Measurements from ENCODE around the gene C19orf67. TPM values are rescaled to one million over a fixed set of nuclear protein-coding genes. Genes with fewer than 3 reads are reported as not detected.

Gene C19orf67
- not detected for total RNA-seq

DNA sequence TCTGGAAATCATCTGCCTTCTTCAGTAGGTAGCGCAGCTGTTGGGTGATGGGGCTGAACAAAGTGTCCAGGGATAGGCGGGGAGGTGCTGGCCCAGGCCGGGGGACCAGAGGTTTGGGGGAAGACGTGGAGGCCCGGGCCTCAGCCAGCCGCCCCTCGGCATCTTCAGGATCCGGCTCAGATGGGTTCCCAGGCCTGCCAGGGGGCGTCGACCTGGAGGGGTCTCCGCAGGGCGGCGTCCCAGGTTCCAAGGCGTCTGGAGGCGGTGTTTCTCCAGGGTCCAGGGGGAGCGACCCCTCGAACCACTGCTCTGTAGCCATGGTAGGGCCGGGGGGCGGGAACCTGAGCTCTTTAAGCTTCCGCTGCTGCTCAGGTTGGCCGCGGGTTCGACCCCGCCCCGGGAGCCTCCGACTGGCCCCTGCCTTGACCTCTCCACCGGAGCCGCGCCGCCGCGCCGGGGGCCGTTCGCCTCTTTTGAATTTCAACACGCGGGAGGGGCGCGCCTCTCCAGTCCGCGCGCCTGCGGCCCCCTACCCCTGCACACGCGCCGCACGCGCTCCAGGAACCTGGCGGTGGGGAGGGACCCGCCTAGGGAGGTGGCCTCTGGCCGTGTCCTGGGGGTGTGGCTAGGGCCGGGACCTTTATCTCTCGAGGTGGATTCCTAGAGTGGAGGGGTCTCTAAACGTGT lies at the start of gene C19orf67:
Gene C19orf67 (minus strand): TSS at position 475 of the 687 bp plus-strand sequence. CDS start 156 bp downstream, at position 319.
- no peak for DNase-seq
- no peak within 1 kb of the TSS for H3K27ac Mint-ChIP-seq
- H3K27me3 Mint-ChIP-seq = no peaks in the 10 kb centered on the region
- ATAC-seq = no peak
- no peak within 1 kb of the TSS for H3K4me3 Mint-ChIP-seq
- H3K4me1 Mint-ChIP-seq = peaks cover 15% of the 10 kb centered on the region
- peaks cover 12% of the 10 kb centered on the region for H3K36me3 Mint-ChIP-seq
- CTCF ChIA-PET = interaction anchor here (3.0 kb wide), 1 partner anchor 30 kb away, joined by 12 read pairs; no protein-coding TSS in a partner anchor
- H3K9me3 Mint-ChIP-seq (ENCODE audit: low read depth) = no peaks in the 10 kb centered on the region

DNA sequence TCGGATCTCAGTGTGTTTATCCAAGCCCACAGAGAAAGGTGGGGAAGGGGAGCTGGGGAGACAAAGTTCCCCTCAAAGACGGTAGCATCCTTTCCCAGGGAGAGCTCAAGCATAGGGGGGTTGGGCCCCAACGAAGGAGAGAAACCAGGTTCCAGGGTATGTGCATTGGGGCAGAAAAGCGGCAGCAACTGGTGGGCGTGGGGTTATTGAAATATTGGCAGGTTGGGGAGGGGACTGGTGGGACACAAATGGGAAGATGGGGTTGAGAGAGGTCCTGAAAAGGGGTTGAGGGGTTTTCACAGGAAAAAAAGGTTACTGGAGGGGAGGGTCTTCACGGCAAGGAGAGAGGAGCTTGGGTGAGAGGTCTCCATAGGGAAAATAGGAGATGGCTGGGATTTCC lies 49.8 kb upstream of the C19orf67 start:
- Mint-ChIP-seq H3K4me1 (peaks cover 34% of the 10 kb centered on the region), H3K36me3 (peaks cover 24% of the 10 kb centered on the region), H3K27me3 (no peaks in the 10 kb centered on the region), H3K27ac (peak overlapping the region; percentile 94), H3K9me3 (ENCODE audit: low read depth) (no peaks in the 10 kb centered on the region), H3K4me3 (peak overlapping the region; percentile 88)
- ATAC-seq (no peak), DNase-seq (no peak)
- CTCF ChIA-PET = interaction anchor here (0.6 to 4.0 kb wide), 15 partner anchors 10 to 372 kb away, joined by 3 to 59 read pairs (median 4); partner anchors contain the start of gene PRKACA

DNA sequence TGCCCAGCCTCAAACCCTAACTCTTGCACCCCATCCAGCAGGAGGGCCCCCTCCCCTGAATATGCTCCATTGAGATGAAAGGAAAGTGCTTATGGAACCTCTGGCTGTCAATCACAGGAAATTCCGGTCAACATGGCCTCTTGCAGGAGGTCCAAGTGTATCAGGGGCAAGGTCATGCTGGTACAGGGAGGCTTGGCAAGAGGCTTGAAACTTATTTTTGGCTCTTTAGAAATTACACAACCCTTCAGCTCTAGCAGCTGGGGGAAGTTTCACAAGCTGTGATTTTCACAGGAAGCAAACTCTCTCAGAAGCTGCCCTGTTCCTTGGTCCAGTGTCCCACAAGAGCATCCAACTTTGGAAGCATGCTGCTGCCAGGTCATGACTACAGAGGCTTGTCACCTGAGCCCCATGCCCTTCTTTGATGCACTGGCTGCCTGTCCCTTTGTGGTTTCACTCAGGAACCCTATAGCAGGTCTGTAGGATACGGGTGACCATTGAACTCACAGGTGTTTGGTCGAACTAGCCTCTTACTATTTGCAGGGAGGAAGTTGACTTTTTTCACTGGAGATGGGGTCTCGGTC lies 42.4 kb upstream of the C19orf67 start:
- CTCF ChIA-PET = interaction anchor here (1.2 kb wide), 1 partner anchor 9 kb away, joined by 4 read pairs; the partner anchor contains the start of gene ASF1B
- DNase-seq (no peak), ATAC-seq (no peak)
- Mint-ChIP-seq H3K36me3 (peaks cover 34% of the 10 kb centered on the region), H3K27me3 (no peaks in the 10 kb centered on the region), H3K9me3 (ENCODE audit: low read depth) (no peaks in the 10 kb centered on the region), H3K27ac (no peak overlapping the region), H3K4me1 (peaks cover 7% of the 10 kb centered on the region), H3K4me3 (no peak overlapping the region)

DNA sequence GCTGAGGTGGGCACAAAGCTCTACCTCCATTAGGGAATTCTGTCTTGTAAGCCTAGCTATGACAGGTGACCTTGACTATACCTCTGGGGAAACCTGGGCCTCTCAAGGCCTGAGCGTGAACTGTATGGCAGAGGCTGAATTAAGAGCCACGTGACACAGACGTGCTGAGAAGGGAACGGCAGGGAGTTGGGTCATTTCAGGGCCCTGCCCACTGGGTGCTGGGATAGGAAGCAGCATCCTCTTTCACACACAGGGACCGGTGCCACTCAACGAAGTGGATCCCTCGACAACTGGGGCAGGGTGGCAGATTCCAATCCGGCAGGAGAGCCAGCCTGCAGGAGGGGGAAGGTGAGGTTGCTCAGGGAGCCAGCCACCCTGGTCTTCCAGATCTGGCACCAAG lies 41.6 kb upstream of the C19orf67 start:
- peaks cover 34% of the 10 kb centered on the region for H3K36me3 Mint-ChIP-seq
- peaks cover 5% of the 10 kb centered on the region for H3K4me1 Mint-ChIP-seq
- no peak overlapping the region for H3K27ac Mint-ChIP-seq
- DNase-seq (no peak), ATAC-seq (no peak)
- CTCF ChIA-PET = no interaction called here
- no peak overlapping the region for H3K4me3 Mint-ChIP-seq
- no peaks in the 10 kb centered on the region for H3K27me3 Mint-ChIP-seq
- no peaks in the 10 kb centered on the region for H3K9me3 Mint-ChIP-seq (ENCODE audit: low read depth)

DNA sequence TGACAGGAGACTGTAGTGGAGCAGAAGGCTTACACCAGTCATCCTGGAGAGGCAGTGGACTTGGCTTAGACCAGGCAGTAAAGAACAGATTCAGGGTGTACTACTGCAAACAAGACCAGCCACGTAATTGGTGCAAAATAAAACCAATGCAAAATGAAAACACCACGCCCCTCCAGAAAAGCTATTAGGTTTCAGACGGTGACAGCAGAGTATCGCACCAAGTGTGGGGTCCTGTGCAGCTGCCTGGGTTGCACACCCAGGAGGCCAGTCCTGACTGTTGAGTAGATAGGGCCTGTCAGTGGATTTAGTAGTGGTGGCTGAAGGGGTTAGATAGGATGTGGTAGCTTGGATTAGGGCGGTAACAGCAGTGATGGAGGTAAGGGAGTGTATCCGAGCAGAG lies 37.3 kb upstream of the C19orf67 start:
- Mint-ChIP-seq H3K27me3 (no peaks in the 10 kb centered on the region), H3K4me3 (no peak overlapping the region), H3K9me3 (ENCODE audit: low read depth) (no peaks in the 10 kb centered on the region), H3K4me1 (peaks cover 11% of the 10 kb centered on the region), H3K36me3 (peaks cover 26% of the 10 kb centered on the region), H3K27ac (peak overlapping the region; percentile 3)
- CTCF ChIA-PET = interaction anchor here (1.1 to 1.4 kb wide), 2 partner anchors 14 to 295 kb away, joined by 3 to 6 read pairs; partner anchors contain the start of gene ASF1B
- DNase-seq (no peak), ATAC-seq (no peak)

DNA sequence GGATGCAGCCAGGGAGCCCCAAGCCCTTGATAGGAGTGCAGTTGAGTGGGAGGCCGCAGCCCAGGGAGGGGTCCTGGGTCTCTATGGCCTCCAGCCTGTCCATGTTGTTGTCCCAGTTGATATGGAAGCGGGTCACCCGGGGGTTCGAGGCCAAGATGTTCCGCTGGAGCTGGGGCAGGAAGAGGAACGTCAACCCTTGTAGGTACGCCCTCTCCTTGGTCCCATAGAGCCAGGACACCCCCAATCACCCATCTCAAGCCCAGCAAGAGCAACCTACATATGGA lies 34.9 kb upstream of the C19orf67 start:
- no peak overlapping the region for H3K27ac Mint-ChIP-seq
- peaks cover 18% of the 10 kb centered on the region for H3K36me3 Mint-ChIP-seq
- peaks cover 25% of the 10 kb centered on the region for H3K4me1 Mint-ChIP-seq
- H3K4me3 Mint-ChIP-seq = no peak overlapping the region
- H3K27me3 Mint-ChIP-seq = no peaks in the 10 kb centered on the region
- CTCF ChIA-PET = interaction anchor here (0.9 to 1.1 kb wide), 2 partner anchors 15 to 16 kb away, joined by 5 read pairs; partner anchors contain the start of gene ASF1B
- DNase-seq (no peak), ATAC-seq (no peak)
- no peaks in the 10 kb centered on the region for H3K9me3 Mint-ChIP-seq (ENCODE audit: low read depth)

DNA sequence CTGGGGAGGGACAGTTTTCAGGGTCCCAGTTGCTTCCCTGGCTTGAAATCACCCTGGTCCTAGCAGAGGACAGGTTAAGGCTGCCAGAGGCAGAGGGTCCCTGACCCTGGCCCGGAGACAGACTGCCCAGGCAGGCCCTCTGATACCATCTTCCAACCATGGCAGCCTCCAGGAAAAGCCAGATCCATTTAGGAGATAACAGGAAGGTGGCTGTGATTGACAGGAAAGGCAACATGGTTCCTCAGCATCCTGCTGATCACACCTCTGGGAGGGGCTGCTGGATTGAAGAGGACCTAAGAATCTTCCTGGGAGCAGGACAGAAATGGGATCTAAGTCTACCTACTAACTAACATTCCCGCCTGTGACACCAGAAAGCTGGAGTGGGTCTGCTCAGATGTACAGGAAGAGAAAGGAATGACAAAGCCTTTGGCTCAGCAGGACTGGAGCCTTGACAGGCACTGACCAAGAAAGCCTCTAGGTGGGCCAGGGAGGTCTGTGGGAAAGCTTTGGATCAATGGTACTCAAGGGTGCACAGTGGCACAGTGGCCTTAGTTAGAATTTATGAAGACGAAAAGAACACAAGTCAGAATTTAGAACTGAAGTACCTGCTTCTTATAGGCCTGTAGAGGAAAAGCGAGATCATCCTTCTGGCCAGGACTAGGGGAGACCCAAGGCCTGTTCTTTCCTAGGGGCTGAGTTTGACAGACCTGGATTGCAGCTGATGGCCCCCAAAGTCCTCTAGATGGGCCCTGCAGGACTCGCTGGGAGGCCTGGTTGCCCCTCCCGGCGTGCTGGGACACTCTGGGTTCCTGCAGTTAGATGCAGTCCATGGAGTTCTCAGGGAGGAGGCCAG lies 34.3 kb upstream of the C19orf67 start:
- no peaks in the 10 kb centered on the region for H3K27me3 Mint-ChIP-seq
- no peak overlapping the region for H3K4me3 Mint-ChIP-seq
- ATAC-seq (no peak), DNase-seq (no peak)
- no peaks in the 10 kb centered on the region for H3K9me3 Mint-ChIP-seq (ENCODE audit: low read depth)
- H3K4me1 Mint-ChIP-seq = peaks cover 31% of the 10 kb centered on the region
- CTCF ChIA-PET = interaction anchor here (0.9 kb wide), 1 partner anchor 239 kb away, joined by 3 read pairs; no protein-coding TSS in a partner anchor
- peak overlapping the region; percentile 52 for H3K27ac Mint-ChIP-seq
- peaks cover 17% of the 10 kb centered on the region for H3K36me3 Mint-ChIP-seq

DNA sequence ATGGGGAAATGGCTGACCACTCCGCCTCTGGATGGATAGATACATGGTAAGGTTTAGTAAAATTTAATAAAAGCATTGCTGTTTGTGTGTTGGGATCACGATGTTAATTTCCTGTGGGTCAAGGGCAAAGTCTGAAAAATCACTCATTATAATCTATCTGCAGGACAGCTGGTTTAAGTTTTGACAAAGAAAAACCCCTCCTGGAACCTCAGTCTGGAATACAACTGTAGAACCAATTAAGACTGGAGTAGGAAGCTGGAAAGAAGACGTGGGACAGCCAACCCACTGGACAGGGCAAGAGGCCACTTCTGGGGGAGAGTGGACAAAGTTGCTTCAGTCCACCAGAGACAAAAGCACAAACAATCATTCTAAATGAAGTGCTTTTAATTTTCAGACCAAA lies 33.6 kb upstream of the C19orf67 start:
- peak overlapping the region; percentile 77 for H3K4me3 Mint-ChIP-seq
- DNase-seq (no peak), ATAC-seq (no peak)
- CTCF ChIA-PET = interaction anchor here (0.9 to 1.0 kb wide), 2 partner anchors 17 to 240 kb away, joined by 3 to 4 read pairs; partner anchors contain the start of gene ASF1B
- peak overlapping the region; percentile 39 for H3K27ac Mint-ChIP-seq
- H3K36me3 Mint-ChIP-seq = peaks cover 12% of the 10 kb centered on the region
- H3K4me1 Mint-ChIP-seq = peaks cover 35% of the 10 kb centered on the region
- H3K27me3 Mint-ChIP-seq = no peaks in the 10 kb centered on the region
- no peaks in the 10 kb centered on the region for H3K9me3 Mint-ChIP-seq (ENCODE audit: low read depth)

DNA sequence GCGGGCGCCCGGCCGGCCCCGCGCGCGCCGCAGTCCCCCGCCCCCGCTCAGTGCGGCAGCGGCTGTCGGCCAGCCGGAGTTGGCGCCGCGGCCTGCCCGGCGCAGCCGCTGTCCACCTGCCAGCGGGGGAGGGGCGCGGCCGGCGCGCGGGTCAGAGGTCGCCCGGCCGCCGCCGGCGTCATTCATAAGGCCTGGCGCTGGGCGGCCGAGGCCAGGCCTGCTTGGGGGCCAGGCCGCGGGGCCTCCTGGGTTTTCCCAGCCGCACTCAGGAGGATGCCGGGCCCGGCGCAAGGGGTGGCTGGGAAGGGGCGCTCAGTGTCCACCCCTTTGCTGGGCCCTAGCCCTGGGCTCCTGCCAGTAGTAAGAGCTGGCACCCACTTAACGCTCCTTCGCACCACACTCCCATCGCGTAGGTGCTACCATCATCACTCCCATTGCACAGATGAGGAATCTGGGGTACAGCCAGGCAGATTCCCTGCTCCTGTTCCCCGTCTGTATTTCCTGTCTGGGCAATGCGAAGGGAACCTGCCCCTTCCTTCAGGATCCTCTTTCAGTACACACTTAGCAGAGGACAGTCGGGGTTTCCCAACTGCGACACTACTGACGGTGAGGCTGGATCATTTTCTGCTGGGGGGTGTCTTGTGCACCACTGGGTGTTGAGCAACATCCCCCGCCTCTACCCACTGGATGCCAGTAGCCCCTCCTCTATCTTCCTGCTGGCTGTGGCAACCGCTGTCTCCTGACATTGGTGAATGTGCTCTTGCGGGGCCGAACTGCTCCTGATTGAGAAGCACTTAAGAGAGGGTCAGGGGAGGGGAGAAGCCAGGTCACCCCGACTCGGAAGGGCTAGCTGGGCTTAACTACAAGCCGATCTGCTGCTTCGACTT lies 32.8 kb upstream of the C19orf67 start:
- Mint-ChIP-seq H3K4me3 (peak overlapping the region; percentile 77), H3K9me3 (ENCODE audit: low read depth) (no peaks in the 10 kb centered on the region), H3K4me1 (peaks cover 38% of the 10 kb centered on the region), H3K36me3 (peaks cover 11% of the 10 kb centered on the region), H3K27ac (peak overlapping the region; percentile 47), H3K27me3 (no peaks in the 10 kb centered on the region)
- ATAC-seq = no peak
- peak; percentile 52 for DNase-seq
- CTCF ChIA-PET = interaction anchor here (0.8 to 6.3 kb wide), 6 partner anchors 13 to 241 kb away, joined by 3 to 59 read pairs (median 4); partner anchors contain the start of genes ASF1B and MISP3

DNA sequence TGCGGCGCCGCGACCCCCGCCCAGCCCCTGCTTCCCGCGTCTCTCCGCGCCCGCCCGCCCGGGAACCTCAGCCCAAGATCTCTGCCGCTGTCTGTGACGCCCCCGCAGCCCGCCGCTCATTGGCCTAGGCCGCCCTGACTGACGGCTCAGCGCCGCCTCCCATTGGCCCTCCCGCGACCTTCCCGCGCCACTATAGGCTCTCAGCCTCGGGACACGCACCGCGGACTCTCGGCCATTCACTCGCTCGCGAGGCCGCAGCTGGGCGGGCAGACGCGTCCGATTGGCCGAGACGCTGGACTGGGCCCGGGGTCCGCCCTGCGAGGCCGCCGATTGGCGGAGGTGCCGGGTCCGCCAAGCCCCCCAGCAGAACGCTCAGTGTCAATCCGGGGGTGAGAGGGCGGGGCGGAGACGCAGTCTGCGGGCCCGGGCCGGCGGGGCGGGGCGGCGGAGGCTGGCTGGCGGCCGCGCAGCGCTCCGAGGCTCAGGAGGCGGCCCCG lies 32.1 kb upstream of the C19orf67 start, which contains the start of gene PRKACA:
Gene PRKACA (minus strand): TSS at position 95 of the 497 bp plus-strand sequence. CDS start 215 bp downstream, outside the sequence.
- peak within 1 kb of the TSS; percentile 77 for H3K4me3 Mint-ChIP-seq
- peak; percentile 96 for ATAC-seq
- CTCF ChIA-PET = interaction anchor here (0.7 to 6.3 kb wide), 6 partner anchors 14 to 231 kb away, joined by 3 to 59 read pairs (median 4); partner anchors contain the start of genes ASF1B and MISP3
- H3K27me3 Mint-ChIP-seq = no peaks in the 10 kb centered on the region
- H3K36me3 Mint-ChIP-seq = peaks cover 7% of the 10 kb centered on the region
- DNase-seq = peak; percentile 99
- peak within 1 kb of the TSS; percentile 66 for H3K27ac Mint-ChIP-seq
- no peaks in the 10 kb centered on the region for H3K9me3 Mint-ChIP-seq (ENCODE audit: low read depth)
- H3K4me1 Mint-ChIP-seq = peaks cover 42% of the 10 kb centered on the region

DNA sequence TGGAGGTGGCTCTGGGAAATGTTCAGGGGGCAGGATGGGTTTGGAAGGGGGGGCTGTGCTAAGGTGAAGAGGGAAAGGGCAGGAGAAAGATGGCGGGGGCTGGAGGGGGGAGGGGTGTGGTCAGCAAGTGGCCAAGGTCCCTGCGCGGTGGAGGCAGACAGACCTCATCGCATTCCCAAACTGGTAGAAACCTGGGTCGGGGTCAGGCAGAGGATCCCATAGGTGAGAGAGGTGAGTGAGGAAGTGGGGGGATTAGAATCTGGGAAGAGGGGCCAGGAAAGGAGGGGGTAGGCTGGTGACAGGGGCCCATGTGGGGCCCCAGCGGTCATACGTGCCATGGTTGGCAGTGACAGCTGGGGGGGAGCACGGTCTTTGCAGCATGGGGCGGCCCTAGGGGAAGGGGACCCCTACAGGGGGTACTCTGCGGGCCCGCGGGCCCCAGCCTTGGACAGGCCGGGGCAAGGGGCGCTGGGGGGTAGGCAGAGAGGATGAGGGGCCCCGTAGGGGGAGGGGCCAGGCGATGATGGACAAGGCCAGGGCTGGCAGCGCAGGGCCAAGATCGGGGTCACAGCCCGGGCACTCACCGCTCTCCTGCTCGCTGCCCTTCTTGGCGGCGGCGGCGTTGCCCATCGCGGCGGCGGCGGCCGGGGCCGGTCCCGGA lies 31.5 kb upstream of the C19orf67 start:
- Mint-ChIP-seq H3K9me3 (ENCODE audit: low read depth) (no peaks in the 10 kb centered on the region), H3K4me1 (peaks cover 45% of the 10 kb centered on the region), H3K27me3 (no peaks in the 10 kb centered on the region), H3K27ac (peak overlapping the region; percentile 21), H3K4me3 (peak overlapping the region; percentile 77), H3K36me3 (peaks cover 4% of the 10 kb centered on the region)
- CTCF ChIA-PET = interaction anchor here (0.7 to 6.3 kb wide), 6 partner anchors 15 to 231 kb away, joined by 3 to 59 read pairs (median 4); partner anchors contain the start of gene ASF1B
- peak; percentile 52 for DNase-seq
- peak; percentile 1 for ATAC-seq
